ENCODE data around the gene SLC8A2. TPM values are rescaled to one million over a fixed set of nuclear protein-coding genes. Genes with fewer than 3 reads are reported as not detected.

Gene SLC8A2
- total RNA-seq, 1 experiment from 2014 or later = 0.10 TPM

GRCh38 chr19:47402504-47402903, 69.2 kb downstream of the SLC8A2 start:
- ATAC-seq (no peak), DNase-seq (ENCODE audit: low read depth, low spot score) (no peak)
- ChIA-PET CTCF (no interaction called here), POLR2A (interaction anchor here (0.6 kb wide), 1 partner anchor 36 kb away, joined by 3 read pairs; no protein-coding TSS in a partner anchor)
- H3K4me3 ChIP-seq (ENCODE audit: low read depth in 2 of 2, low read length in 2 of 2) = no peak overlapping the region
- in situ Hi-C loops (cut with HindIII; ENCODE audit: low pct_unique_long_range_greater_than_20kb, low sequenced_read_pairs) (no loop called here), intact Hi-C loops (cut with micrococcal nuclease; ENCODE audit: unreplicated experiment) (no loop called here)
- no peak overlapping the region for H3K27ac ChIP-seq (ENCODE audit: low read length)
- no peaks in the 10 kb centered on the region for H3K9me3 ChIP-seq (ENCODE audit: control insufficient read depth, insufficient read depth, low read depth, low read length)
- H3K36me3 ChIP-seq (ENCODE audit: control insufficient read depth, insufficient read depth, low read length) = no peaks in the 10 kb centered on the region
- TF ChIP-seq TCF7L2 (IDR thresholded peaks at IDR 0.05; ENCODE audit: low read depth, low read length) = no peak
- no peak for TF ChIP-seq REST (IDR thresholded peaks at IDR 0.05; ENCODE audit: insufficient read depth in 1 of 2, low read depth in 2 of 2, low read length in 1 of 2)
- no peak for TF ChIP-seq CTCF (IDR thresholded peaks at IDR 0.05)
- TF ChIP-seq POLR2AphosphoS5 (IDR thresholded peaks at IDR 0.05; ENCODE audit: low read depth, low read length) = no peak
- TF ChIP-seq SIN3A (IDR thresholded peaks at IDR 0.05; ENCODE audit: borderline replicate concordance, insufficient read depth, low read depth, low read length) = no peak
- H3K4me1 ChIP-seq (ENCODE audit: control insufficient read depth, insufficient read depth, low read length) = no peaks in the 10 kb centered on the region
- no TSS peak for BruUV-seq (replicated peaks)
- H3K27me3 ChIP-seq (ENCODE audit: control insufficient read depth, insufficient read depth, low read length) = no peaks in the 10 kb centered on the region

GRCh38 chr19:47398707-47399597, 72.7 kb downstream of the SLC8A2 start:
- in situ Hi-C loops (cut with HindIII; ENCODE audit: low pct_unique_long_range_greater_than_20kb, low sequenced_read_pairs) (no loop called here), intact Hi-C loops (cut with micrococcal nuclease; ENCODE audit: unreplicated experiment) (loop anchor here (10.0 kb wide), 1 partner anchor 104 kb away; no protein-coding TSS in a partner anchor)
- TF ChIP-seq REST (IDR thresholded peaks at IDR 0.05; ENCODE audit: insufficient read depth in 1 of 2, low read depth in 2 of 2, low read length in 1 of 2) = no peak
- no peak for TF ChIP-seq SIN3A (IDR thresholded peaks at IDR 0.05; ENCODE audit: borderline replicate concordance, insufficient read depth, low read depth, low read length)
- no peak for TF ChIP-seq TCF7L2 (IDR thresholded peaks at IDR 0.05; ENCODE audit: low read depth, low read length)
- TF ChIP-seq POLR2AphosphoS5 (IDR thresholded peaks at IDR 0.05; ENCODE audit: low read depth, low read length) = no peak
- TF ChIP-seq CTCF (IDR thresholded peaks at IDR 0.05) = no peak
- ChIA-PET POLR2A (no interaction called here), CTCF (no interaction called here)
- Histone ChIP-seq H3K36me3 (ENCODE audit: control insufficient read depth, insufficient read depth, low read length) (no peaks in the 10 kb centered on the region), H3K27ac (ENCODE audit: low read length) (no peak overlapping the region), H3K4me3 (ENCODE audit: low read depth in 2 of 2, low read length in 2 of 2) (no peak overlapping the region), H3K9me3 (ENCODE audit: control insufficient read depth, insufficient read depth, low read depth, low read length) (no peaks in the 10 kb centered on the region), H3K27me3 (ENCODE audit: control insufficient read depth, insufficient read depth, low read length) (no peaks in the 10 kb centered on the region), H3K4me1 (ENCODE audit: control insufficient read depth, insufficient read depth, low read length) (no peaks in the 10 kb centered on the region)
- BruUV-seq (replicated peaks) = no TSS peak
- no peak for DNase-seq (ENCODE audit: low read depth, low spot score)
- ATAC-seq = no peak

Measured in Panc1 (cell line).